BE2C (cell line): ENCODE data around the gene CNBP.
"Not testable (repeated sequence)": the region's sequence is repeated elsewhere in the genome, so short reads cannot be mapped to it uniquely, and the experiment has no call there.

Experiments
- DNase-seq: peaks from one replicate; pipeline ENCODE4 v3.0.0-alpha.2; 2020
- H3K27me3 ChIP-seq: fragments of 250-450 bp; sonication (Bioruptor Pico); 2 replicates; pipeline ENCODE4 v1.5.1; 2020; ENCODE audit warnings: mild to moderate bottlenecking
- H3K36me3 ChIP-seq: fragments of 250-450 bp; sonication (Bioruptor Pico); 2 replicates; pipeline ENCODE4 v1.5.1; 2020; ENCODE audit warnings: mild to moderate bottlenecking
- H3K4me1 ChIP-seq: fragments of 250-450 bp; sonication (Bioruptor Pico); 2 replicates; pipeline ENCODE4 v1.5.1; 2020
- H3K4me3 ChIP-seq: 2 replicates; pipeline ENCODE4 v1.5.1; 2011; ENCODE audit warnings: low read depth, low read length
- H3K9me3 ChIP-seq: fragments of 250-450 bp; sonication (Bioruptor Pico); 2 replicates; pipeline ENCODE4 v1.5.1; 2020
- TF ChIP-seq, protein P1 (sequence below): IDR thresholded peaks from 2 replicates; pipeline ENCODE4 v1.5.1; 2012; ENCODE audit warnings: mild to moderate bottlenecking, low read depth, low read length

Gene CNBP

DNA sequence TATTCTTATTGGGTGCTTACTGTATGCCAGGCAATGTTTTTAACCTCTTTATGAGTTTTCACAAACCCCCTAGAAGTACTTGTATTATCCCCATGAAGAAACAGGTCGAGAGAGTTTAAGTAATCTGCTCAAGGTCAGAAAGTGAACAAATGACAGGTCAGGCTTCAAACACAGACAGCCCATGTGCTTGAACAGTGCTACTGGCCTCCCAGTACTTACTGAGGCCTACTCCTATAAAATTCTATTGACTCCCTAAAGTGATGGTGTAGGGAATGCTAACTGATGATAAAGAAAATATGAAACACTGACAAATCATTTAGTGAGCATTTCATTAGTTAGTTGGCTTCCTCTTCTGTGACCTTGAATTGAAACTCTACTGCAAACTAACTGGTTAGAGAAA, 4.2 kb upstream of the CNBP start:
- Histone ChIP-seq H3K4me3 (no peak overlapping the region), H3K27me3 (no peaks in the 10 kb centered on the region), H3K4me1 (no peaks in the 10 kb centered on the region), H3K9me3 (no peaks in the 10 kb centered on the region), H3K36me3 (peaks cover 7% of the 10 kb centered on the region)
- no peak for DNase-seq
- TF ChIP-seq, protein P1, sequence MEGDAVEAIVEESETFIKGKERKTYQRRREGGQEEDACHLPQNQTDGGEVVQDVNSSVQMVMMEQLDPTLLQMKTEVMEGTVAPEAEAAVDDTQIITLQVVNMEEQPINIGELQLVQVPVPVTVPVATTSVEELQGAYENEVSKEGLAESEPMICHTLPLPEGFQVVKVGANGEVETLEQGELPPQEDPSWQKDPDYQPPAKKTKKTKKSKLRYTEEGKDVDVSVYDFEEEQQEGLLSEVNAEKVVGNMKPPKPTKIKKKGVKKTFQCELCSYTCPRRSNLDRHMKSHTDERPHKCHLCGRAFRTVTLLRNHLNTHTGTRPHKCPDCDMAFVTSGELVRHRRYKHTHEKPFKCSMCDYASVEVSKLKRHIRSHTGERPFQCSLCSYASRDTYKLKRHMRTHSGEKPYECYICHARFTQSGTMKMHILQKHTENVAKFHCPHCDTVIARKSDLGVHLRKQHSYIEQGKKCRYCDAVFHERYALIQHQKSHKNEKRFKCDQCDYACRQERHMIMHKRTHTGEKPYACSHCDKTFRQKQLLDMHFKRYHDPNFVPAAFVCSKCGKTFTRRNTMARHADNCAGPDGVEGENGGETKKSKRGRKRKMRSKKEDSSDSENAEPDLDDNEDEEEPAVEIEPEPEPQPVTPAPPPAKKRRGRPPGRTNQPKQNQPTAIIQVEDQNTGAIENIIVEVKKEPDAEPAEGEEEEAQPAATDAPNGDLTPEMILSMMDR: no peak

GRCh38 chr3:129185783-129186182, 2.1 kb upstream of the CNBP start:
- TF ChIP-seq, protein P1: no peak
- H3K36me3 ChIP-seq: peaks cover 19% of the 10 kb centered on the region
- H3K4me1 ChIP-seq: no peaks in the 10 kb centered on the region

DNA sequence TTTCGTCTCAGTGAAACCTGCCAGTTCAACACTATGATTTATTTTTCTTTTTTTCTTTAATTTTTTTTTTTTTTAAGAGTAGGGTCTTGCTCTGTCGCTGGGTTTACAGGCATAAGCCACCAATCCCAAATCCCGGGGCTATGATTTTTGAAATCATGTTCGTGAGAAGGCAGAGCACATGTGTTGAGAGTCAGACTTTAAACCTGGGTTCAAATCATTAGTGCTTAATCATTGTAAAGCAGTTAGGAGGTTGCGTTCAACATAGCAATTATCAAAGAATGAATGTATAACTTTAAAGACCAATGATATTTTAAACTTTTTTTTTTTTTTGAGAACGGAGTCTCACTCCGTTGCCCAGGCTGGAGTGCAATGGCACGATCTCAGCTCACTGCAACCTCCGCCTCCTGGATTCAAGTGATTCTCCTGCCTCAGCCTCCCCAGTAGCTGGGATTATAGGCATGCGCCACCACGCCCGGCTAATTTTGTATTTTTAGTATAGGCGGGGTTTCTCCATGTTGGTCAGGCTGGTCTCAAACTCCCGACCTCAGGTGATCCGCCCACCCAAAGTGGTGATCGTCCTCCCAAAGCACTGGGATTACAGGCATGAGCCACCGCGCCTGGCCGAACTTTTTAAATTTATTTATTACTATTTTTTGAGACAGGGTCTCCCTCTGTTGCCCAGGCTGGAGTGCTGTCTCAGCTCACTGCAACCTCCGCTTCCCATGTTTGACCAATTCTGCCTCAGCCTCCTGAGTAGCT, 1.3 kb upstream of the CNBP start:
- DNase-seq, H3K4me1 ChIP-seq: not testable (repeated sequence)
- peak overlapping the region; percentile 95 for H3K4me3 ChIP-seq

More at GRCh38 chr3:129185783-129186182, 2.1 kb upstream of the CNBP start:
- Histone ChIP-seq H3K4me3 (no peak overlapping the region), H3K27me3 (no peaks in the 10 kb centered on the region), H3K9me3 (no peaks in the 10 kb centered on the region)
- no peak for DNase-seq

DNA sequence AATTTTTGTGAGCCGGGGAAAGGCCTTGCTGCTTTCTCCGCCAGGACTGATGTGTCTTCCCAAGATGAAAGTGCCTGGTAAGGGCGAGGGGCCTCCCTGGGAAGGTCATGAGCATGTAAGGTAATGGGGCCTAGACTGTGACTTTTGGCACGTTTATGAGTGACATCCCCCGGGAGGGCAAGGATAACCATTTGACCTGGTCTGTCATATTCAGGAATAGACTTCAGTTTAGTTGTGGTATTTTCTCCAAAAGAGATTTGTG, 631 bp upstream of the CNBP start:
- DNase-seq: peak; percentile 34
- H3K27me3 ChIP-seq: no peaks in the 10 kb centered on the region
- TF ChIP-seq, protein P1: no peak
- H3K4me1 ChIP-seq: no peaks in the 10 kb centered on the region
- no peaks in the 10 kb centered on the region for H3K9me3 ChIP-seq
- H3K36me3 ChIP-seq: peaks cover 30% of the 10 kb centered on the region
- peak overlapping the region; percentile 95 for H3K4me3 ChIP-seq

More for the DNA sequence above, 1.3 kb upstream of the CNBP start:
- H3K36me3 ChIP-seq: peaks cover 26% of the 10 kb centered on the region
- H3K9me3 ChIP-seq, H3K27me3 ChIP-seq: not testable (repeated sequence)

GRCh38 chr3:129182390-129183185, 1.1 kb downstream of the CNBP start:
- H3K36me3 ChIP-seq: peaks cover 47% of the 10 kb centered on the region
- no peaks in the 10 kb centered on the region for H3K9me3 ChIP-seq
- TF ChIP-seq, protein P1: no peak
- H3K27me3 ChIP-seq: no peaks in the 10 kb centered on the region
- DNase-seq: peak; percentile 35
- H3K4me1 ChIP-seq: no peaks in the 10 kb centered on the region
- H3K4me3 ChIP-seq: peak overlapping the region; percentile 95

DNA sequence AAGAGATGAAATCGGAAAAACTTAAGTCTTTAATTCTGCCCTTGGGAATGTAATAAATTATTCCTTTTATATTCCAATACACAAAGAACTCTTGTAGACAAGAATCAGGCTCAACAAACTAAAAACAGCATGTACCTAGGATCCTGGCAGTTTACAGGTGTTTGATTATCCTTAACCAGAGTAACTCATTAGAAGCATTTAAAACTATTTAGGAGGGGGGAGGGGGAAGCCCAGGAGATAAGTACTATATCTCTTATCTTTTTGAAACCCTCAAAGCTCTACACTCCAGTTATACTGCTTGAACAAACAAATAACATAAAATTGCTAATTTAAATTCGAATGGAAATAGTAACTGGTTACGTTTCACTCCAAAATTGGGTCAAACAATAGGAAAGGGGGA, 1.9 kb downstream of the CNBP start:
- no peak for DNase-seq
- Histone ChIP-seq H3K27me3 (no peaks in the 10 kb centered on the region), H3K36me3 (peaks cover 55% of the 10 kb centered on the region), H3K9me3 (no peaks in the 10 kb centered on the region), H3K4me3 (peak overlapping the region; percentile 95), H3K4me1 (no peaks in the 10 kb centered on the region)
- TF ChIP-seq, protein P1: no peak
